NAMALWA (cell line): ENCODE results near the gene MTERF1.
"Not testable (repeated sequence)": the region's sequence is repeated elsewhere in the genome, so short reads cannot be mapped to it uniquely, and the experiment has no call there.

ENCODE experiments used
- DNase-seq: peaks from one replicate; pipeline ENCODE4 v3.0.0-alpha.2; 2015; ENCODE audit warnings: low spot score

The MTERF1 gene, protein sequence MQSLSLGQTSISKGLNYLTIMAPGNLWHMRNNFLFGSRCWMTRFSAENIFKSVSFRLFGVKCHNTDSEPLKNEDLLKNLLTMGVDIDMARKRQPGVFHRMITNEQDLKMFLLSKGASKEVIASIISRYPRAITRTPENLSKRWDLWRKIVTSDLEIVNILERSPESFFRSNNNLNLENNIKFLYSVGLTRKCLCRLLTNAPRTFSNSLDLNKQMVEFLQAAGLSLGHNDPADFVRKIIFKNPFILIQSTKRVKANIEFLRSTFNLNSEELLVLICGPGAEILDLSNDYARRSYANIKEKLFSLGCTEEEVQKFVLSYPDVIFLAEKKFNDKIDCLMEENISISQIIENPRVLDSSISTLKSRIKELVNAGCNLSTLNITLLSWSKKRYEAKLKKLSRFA

DNA sequence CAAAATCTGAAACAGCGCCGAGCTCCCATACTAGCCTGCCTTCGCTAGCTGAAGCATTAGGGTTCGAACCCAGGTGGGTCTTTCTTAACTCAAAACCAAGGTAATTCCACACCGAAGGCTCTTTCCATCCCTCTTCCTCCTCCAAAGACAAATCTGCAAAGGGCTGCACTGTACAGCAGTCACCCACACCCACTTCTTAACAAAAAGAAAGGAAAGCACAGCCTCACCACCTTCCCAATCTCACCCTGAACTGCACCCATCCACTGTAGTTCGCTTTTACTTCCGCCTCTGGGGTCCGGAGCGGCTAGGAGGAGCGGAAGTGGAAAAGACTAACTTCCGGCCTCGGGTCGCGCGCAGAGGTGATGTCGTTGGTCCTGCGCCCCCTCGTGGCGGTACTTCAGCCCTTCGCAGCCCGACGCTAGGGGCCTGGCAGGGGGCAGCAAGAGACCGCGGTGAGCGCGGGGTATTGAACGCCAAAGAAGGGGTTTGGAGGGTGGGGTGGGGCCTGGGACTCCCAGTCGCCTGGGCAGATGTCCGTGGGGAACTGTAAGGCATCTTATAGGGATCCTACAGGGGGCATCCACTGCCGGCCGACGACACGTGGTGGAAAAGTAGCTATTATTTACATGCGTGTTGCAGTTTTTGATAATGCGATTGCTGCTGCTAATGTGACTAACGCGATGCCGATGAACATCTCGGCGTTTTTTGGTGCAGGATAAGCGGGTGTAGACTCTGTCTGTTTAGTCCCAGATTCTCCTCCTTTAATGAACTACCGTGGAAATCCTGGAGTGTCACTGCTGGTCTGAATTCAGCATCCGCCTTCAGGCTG lies at the start of gene MTERF1:
Gene MTERF1, minus strand, starts transcription at position 290 of the 829 bp plus-strand sequence. CDS start 619 bp downstream, outside the sequence.
- DNase-seq, result peak; percentile 98

GRCh38 chr7:91929463-91929862 lies 49.0 kb upstream of the MTERF1 start:
- DNase-seq, result no peak

- DNase-seq, result no peak
Observed at GRCh38 chr7:91927912-91928311, 47.4 kb upstream of the MTERF1 start.

DNA sequence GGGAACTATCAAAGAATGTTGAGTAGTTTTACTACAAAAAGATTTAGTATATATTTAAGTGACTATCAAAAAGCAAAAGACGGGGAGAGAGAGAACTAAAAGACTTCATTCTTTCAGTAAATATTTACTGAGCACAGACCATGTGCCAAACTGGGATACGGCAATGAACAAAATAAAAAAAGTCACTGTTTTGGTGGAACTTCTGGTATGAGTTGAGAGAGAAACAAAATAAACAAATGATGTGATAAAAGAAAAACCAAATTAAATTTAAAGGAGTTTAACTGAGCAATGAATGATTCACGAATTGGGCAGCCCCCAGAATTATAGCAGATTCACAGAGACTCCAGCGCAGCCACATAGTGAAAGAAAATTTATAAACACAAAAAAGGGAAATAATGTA lies 42.4 kb upstream of the MTERF1 start:
- no peak for DNase-seq

DNA sequence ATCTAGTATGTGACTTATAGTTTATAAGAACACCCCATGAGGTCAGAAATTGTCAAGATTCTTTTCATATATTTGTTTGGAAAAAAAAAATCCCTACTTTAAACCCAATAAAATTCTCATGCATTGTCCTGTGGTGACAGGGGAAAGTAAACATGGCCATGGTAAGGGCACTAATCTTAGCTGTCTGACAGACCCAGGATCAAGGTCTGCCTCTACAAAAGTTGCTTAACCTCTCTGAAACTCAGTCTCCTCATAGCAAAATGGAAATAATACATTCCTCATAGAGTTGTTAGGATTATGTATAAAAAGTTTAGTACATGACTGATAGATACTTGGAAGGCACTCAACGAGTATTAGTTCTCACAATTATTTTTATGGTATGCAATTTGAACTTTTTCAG lies 37.9 kb upstream of the MTERF1 start:
- no peak for DNase-seq

DNA sequence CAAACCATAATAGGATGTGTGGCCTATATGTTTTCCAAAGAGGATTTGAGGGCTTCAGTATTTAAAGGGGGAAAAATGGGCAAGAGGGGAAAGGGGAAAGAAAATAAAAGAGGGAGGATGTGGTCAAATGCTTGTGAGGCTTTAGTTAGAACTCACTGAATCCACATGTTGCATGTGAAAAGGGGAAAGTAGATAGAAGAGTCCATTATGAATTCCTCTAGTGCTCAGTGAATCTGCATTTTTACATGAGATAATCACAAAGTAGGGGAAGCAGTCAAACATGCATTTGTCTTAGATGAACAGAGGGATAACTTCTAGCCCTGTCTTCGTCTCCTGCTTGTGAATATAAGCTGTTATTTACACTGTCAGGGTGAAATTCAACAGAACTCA lies 35.5 kb upstream of the MTERF1 start:
- no peak for DNase-seq

- DNase-seq, result no peak
Observed at GRCh38 chr7:91915401-91916050, 35.0 kb upstream of the MTERF1 start.

DNA sequence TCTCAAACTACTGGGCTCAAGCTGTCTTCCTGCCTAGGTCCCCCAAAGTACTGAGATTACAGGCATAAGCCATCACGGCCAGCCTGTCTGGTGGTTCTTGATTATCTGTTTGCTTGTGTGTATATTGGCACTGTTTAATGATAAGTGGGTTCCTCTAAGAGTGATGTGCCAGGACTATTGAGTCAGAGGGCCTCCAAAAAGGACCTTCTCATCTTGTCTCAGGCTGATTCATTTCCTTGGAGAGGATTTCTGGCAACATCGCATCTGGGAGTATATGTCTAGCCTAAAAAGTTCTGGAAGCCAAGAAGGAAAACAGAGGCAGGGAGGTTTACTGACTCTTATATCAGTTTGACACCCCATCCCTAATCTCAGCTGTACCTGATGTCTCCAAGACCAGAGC lies 33.1 kb upstream of the MTERF1 start:
- no peak for DNase-seq

- DNase-seq, result no peak
Observed at GRCh38 chr7:91912494-91912893, 32.0 kb upstream of the MTERF1 start.

- no peak for DNase-seq
Observed at GRCh38 chr7:91911121-91911520, 30.6 kb upstream of the MTERF1 start.

- DNase-seq, result no peak
Observed at GRCh38 chr7:91910171-91910570, 29.7 kb upstream of the MTERF1 start.

DNA sequence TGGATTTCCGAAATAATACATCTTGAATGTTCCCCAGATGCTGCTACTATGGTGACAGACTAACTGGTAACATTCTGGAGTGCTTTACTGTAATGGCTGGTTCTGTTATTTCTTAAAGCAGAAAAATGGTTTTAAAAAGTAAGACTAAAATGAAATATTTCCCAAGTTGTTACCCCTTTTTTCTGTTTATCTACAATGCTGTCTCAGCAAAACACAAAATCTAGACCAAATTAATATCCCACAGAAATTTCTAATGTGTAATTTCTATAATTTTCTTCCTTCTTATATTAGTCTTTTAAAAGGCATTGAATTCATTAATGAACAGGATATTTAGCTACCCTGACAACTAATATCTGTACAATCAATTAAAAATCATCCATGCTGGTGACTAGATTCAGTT lies 19.1 kb upstream of the MTERF1 start:
- DNase-seq, result no peak

GRCh38 chr7:91898240-91898992 lies 17.9 kb upstream of the MTERF1 start:
- no peak for DNase-seq

DNA sequence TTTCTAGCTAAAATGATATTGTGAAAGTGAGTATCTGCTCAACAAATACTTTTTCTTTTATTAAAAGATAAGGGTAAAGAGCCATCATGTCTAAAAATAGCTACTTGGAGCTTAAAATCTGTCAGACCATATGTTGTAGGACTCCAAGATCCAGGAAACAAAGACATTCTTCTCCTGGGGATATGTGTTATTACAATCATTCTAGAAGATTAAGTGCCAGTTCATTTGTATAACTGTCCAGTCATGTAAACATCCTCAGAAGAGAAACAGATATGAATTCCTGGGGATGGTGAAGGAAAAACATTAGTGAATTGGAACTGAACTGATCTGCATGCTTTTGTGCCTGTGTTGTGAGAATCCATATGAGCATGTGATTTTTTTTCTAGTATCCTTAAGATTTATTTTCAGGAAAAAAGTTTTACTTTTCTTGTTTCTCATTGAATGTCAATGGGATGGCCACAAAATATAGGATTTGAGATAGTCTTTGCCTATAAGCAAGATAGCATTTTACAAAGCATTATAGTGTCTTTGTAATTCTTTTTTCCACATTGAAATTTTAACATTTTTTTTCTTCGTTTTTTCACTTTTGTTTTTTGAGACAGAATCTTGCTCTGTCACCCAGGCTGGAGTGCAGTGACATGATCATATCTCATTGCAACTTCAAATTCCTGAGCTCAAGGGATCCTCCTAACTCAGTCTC lies 14.4 kb upstream of the MTERF1 start:
- no peak for DNase-seq

DNA sequence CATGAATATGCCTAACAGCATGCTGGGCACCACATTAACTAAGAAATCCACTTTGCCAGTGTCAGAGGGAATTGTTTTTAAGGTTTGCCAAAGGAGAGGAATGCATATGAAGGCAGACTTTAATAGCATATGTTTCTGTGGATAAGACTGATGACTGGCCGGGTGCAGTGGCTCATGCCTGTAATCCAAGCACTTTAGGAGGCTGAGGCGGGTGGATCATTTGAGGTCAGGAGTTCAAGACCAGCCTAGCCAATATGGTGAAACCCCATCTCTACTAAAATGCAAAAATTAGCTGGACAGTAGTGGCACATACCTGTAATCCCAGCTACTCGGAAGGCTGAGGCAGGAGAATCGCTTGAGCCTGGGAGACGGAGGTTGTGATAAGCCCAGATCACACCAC lies 13.2 kb upstream of the MTERF1 start:
- DNase-seq, result not testable (repeated sequence)

DNA sequence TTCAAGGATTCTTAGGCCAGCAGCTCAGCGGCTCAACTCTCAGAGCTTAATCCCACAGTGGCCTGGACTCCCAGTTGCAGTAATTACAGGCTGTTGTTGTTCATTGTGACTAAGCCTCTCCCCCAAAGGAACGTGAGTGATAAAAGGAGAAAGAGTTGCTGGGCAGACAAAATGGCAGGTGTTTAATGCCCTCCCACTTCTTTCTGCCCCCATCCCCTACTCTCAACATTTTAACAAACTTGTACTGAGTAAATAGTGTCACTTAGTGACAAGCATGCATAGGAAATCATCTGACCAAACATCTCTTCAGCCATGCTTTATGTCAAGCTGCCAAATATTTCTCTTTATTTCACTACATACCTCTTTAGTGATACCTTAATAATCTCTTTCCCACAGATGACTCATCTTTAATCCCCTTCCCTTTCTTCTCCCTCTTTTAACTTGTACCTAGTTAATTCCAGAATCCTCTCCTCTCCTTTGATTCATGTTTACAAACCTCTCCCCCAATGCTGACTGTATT lies 12.4 kb upstream of the MTERF1 start:
- no peak for DNase-seq

- no peak for DNase-seq
Observed at GRCh38 chr7:91892099-91892705, 11.7 kb upstream of the MTERF1 start.

DNA sequence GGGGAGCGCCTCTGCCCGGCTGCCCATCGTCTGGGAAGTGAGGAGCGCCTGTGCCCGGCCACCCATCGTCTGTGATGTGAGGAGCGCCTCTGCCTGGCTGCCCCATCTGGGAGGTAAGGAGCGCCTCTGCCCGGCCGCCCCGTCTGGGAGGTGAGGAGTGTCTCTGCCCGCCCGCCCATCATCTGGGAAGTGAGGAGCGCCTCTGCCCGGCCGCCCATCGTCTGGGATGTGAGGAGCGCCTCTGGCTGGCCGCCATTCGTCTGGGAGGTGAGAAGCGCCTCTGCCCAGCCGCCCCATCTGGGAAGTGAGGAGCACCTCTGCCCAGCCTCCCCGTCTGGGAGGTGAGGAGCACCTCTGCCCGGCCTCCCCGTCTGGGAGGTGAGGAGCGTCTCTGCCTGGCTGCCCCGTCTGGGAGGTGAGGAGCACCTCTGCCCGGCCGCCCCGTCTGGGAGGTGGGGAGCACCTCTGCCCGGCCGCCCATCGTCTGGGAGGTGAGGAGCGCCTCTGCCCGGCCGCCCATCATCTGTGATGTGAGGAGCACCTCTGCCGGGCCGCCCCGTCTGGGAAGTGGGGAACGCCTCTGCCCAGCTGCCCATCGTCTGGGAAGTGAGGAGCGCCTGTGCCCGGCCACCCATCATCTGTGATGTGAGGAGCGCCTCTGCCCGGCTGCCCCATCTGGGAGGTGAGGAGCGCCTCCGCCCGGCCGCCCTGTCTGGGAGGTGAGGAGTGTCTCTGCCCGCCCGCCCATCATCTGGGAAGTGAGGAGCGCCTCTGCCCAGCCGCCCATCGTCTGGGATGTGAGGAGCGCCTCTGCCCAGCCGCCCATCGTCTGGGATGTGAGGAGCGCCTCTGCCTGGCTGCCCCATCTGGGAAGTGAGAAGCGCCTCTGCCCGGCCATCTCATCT lies 8.0 kb upstream of the MTERF1 start:
- DNase-seq, result not testable (repeated sequence)

DNA sequence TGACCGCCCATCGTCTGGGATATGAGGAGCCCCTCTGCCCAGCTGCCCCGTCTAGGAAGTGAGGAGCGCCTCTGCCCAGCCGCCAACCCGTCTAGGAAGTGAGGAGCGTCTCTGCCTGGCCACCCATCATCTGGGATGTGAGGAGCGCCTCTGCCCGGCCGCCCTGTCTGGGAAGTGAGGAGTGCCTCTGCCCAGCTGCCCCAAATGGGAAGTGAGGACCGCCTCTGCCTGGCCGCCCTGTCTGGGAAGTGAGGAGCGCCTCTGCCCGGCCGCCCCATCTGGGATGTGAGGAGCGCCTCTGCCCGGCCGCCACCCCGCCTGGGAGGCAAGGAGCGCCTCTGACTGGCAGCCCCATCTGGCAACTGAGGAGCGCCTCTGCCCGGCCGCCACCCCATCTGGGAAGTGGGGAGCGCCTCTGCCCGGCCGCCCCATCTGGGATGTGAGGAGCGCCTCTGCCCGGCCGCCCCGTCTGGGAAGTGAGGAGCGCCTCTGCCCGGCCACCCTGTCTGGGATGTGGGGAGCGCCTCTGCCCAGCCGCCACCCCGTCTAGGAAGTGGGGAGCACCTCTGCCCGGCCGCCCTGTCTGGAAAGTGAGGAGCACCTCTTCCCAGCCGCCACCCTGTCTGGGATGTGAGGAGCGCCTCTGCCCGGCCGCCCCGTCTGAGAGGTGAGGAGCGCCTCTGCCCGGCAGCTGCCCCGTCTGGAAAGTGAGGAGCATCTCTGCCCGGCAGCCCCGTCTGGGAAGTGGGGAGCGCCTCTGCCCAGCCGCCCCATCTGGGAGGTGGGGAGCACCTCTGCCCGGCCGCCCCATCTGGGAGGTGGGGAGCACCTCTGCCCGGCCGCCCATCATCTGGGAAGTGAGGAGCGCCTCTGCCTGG lies 7.1 kb upstream of the MTERF1 start:
- DNase-seq, result not testable (repeated sequence)
